Adrenal gland (tissue), 12 donors: ENCODE data around the gene FAM163B. TPM values are rescaled to one million over a fixed set of nuclear protein-coding genes. Genes with fewer than 3 reads are reported as not detected.

Source experiments
- DNase-seq, 7 donors: peaks; one replicate each; pipeline ENCODE4 v3.0.0-alpha.2; 2019 to 2020
- H3K27ac ChIP-seq, 5 donors: fragments of 200-600 bp; sonication (generic) in 4 of 5; 1 replicate in 3 of 5; 2 replicates in 2 of 5; pipeline versions ENCODE4 v1.5.1 to v1.8.0; 2016 to 2020; ENCODE audit warnings: mild to moderate bottlenecking in 1 of 5
- H3K27me3 ChIP-seq: fragments of 200-600 bp; 2 replicates; pipeline ENCODE4 v1.8.0; 2021
- H3K36me3 ChIP-seq, 2 donors: fragments of 200-600 bp; replicated peaks in 1 of 2; 1 replicate in 1 of 2; 2 replicates in 1 of 2; pipeline versions ENCODE4 v1.5.1 to v1.8.0; 2018 to 2022
- H3K4me1 ChIP-seq, 2 donors: fragments of 200-600 bp; replicated peaks in 1 of 2; 1 replicate in 1 of 2; 2 replicates in 1 of 2; pipeline versions ENCODE4 v1.5.1 to v1.8.0; 2018 to 2021
- H3K4me3 ChIP-seq, 4 donors: fragments of 200-600 bp; sonication (generic) in 3 of 4; one replicate each; pipeline ENCODE4 v1.5.1; 2016 to 2018
- H3K9me3 ChIP-seq, 3 donors: fragments of 200-600 bp; sonication (generic) in 1 of 3; replicated peaks in 1 of 3; 1 replicate in 2 of 3; 2 replicates in 1 of 3; pipeline versions ENCODE4 v1.5.1 to v1.8.0; 2016 to 2021
- POLR2A ChIP-seq, 2 donors: fragments of 450-650 bp; IDR thresholded peaks; one replicate each; pipeline ENCODE4 v1.6.1; 2017; ENCODE audit warnings: antibody characterized with exemption in 2 of 2, mild to moderate bottlenecking in 2 of 2, moderate library complexity in 1 of 2
- WGBS, 4 donors: extraction: QIAGEN DNeasy Blood & Tissue Kit in 2 of 4; methylation state at CpG; one replicate each; pipeline versions ENCODE4 v1.1.5 to v1.1.7; 2013 to 2017; 5-methylcytosine and 5-hydroxymethylcytosine counted together
- intact Hi-C, 2 donors: fragments of 100-400 bp; cut with DNase I; formaldehyde crosslinking; loops; one replicate each; pipeline versions ENCODE4 v1.14.1 to v1.15.0; 2022 to 2023
- polyA plus RNA-seq, 3 donors: library from polyadenylated mRNA; stranded (reverse); fragments of 200-250 nt in 2 of 3; fragments of 350-450 nt in 1 of 3; fragmentation: Illumina TruSeq in 1 of 3; extraction: RNeasy Lipid Tissue Mini Kit (QIAGEN cat#74804) in 1 of 3; gene quantifications; one replicate each; pipeline ENCODE4 v1.2.3, GENCODE V29; 2013 to 2014
- total RNA-seq, 9 donors: library from RNA; depleted of rRNA in 4 of 9; stranded (reverse); fragments of >200 nt in 4 of 9; fragments of 120-200 nt in 1 of 9; fragmentation: NEBNext Ultra II Directional in 1 of 9; extraction: Animal tissue kit (Norgen Biotek cat#: 25700) in 1 of 9; gene quantifications; one replicate each; pipeline versions ENCODE4 v1.1.0 to v1.2.4, GENCODE V29; 2013 to 2023
- TF ChIP-seq, protein P1 (sequence below), 6 experiments: fragments of 450-650 bp in 4 of 6; fragments of 200-600 bp in 2 of 6; sonication (generic) in 1 of 6; IDR thresholded peaks; 1 replicate in 5 of 6; 2 replicates in 1 of 6; pipeline versions ENCODE4 v1.5.1 to v1.8.0; 2016 to 2021; ENCODE audit warnings: antibody characterized with exemption in 6 of 6, mild to moderate bottlenecking in 2 of 6, moderate library complexity in 1 of 6
- donor health status: healthy with polysubstance abuse.
- donor health status: Bipolar disorder and iron deficiency.
- donor health status: DM: yes; HTN: yes; CAD: no.
- donor health status: DM: no; HTN: no; CAD: no.
- donor health status: DM: no; HTN: no; CAD: no.
- donor health status: DM: yes; HTN: yes; CAD: no.

The FAM163B gene
- total and polyA plus RNA-seq, 12 donors = 0.72 to 14.3 (median 2.5) TPM

DNA sequence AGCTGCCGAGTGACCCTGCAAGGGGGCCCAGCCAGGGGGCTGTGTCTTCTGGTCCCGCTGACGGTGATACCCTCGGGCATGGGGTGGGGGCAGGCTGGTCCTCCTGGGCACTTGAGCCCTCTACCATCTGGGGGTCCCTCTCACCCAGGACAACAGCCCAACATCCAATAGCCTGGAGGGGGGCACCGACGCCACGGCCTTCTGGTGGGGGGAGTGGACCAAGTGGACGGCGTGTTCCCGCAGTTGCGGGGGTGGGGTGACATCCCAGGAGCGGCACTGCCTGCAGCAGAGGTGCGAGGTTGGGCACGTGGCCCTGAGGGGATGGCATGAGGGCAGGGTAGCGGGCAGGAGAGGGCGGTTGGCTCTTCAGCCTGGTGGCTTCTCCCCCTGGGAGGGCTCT is 71.9 kb downstream of the FAM163B start:
- Histone ChIP-seq H3K4me1 (peaks cover 7 to 37% of the 10 kb centered on the region in 2 donors), H3K27ac (peak overlapping the region in 1 of 5 donors; percentile 85), H3K27me3 (peaks cover 4% of the 10 kb centered on the region), H3K9me3 (no peaks in the 10 kb centered on the region), H3K36me3 (peaks cover 0 to 17% of the 10 kb centered on the region in 2 donors), H3K4me3 (no peak overlapping the region)
- intact Hi-C loops = loop anchor here in 1 of 2 donors (10.0 kb wide), 1 partner anchor 188 kb away; no protein-coding TSS in a partner anchor
- 78 to 95% (median 92%) methylated on average over 4 to 16 of the region's 16 CpGs for WGBS, 4 donors
- TF ChIP-seq, protein P1, sequence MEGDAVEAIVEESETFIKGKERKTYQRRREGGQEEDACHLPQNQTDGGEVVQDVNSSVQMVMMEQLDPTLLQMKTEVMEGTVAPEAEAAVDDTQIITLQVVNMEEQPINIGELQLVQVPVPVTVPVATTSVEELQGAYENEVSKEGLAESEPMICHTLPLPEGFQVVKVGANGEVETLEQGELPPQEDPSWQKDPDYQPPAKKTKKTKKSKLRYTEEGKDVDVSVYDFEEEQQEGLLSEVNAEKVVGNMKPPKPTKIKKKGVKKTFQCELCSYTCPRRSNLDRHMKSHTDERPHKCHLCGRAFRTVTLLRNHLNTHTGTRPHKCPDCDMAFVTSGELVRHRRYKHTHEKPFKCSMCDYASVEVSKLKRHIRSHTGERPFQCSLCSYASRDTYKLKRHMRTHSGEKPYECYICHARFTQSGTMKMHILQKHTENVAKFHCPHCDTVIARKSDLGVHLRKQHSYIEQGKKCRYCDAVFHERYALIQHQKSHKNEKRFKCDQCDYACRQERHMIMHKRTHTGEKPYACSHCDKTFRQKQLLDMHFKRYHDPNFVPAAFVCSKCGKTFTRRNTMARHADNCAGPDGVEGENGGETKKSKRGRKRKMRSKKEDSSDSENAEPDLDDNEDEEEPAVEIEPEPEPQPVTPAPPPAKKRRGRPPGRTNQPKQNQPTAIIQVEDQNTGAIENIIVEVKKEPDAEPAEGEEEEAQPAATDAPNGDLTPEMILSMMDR (IDR thresholded peaks at IDR 0.05) = no peak
- TF ChIP-seq POLR2A (IDR thresholded peaks at IDR 0.05) = no peak
- no peak for DNase-seq

DNA sequence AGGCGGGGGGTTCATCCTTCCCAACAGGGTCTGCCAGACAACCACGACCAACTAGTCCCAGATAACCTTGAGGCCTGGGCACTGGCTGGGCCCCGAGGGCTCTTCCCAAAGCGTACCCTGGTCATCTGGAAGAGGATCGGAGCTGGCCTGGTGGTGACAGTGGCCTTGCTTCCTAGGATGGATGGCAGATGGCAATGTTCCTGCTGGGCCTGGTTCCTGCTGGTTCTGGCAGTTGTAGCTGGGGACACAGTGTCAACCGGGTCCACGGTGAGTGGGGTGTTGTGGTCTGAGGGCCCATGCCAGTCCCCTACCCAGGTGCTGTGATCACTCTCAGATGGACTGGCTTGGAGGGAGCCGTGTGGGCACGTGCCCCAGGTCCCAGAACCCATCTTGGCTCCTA is 72.7 kb downstream of the FAM163B start:
- H3K4me1 ChIP-seq = peaks cover 7 to 37% of the 10 kb centered on the region in 2 donors
- H3K4me3 ChIP-seq = peak overlapping the region in 1 of 4 donors; percentile 45
- no peaks in the 10 kb centered on the region for H3K9me3 ChIP-seq
- intact Hi-C loops = loop anchor here in 1 of 2 donors (10.0 kb wide), 1 partner anchor 188 kb away; no protein-coding TSS in a partner anchor
- H3K27me3 ChIP-seq = peaks cover 4% of the 10 kb centered on the region
- no peak for TF ChIP-seq POLR2A (IDR thresholded peaks at IDR 0.05)
- TF ChIP-seq, protein P1 (IDR thresholded peaks at IDR 0.05) = no peak
- peak overlapping the region in 3 of 5 donors; percentile 17 to 85 (median 31) for H3K27ac ChIP-seq
- peaks cover 0 to 10% of the 10 kb centered on the region in 2 donors for H3K36me3 ChIP-seq
- 64 to 76% (median 70%) methylated on average over 4 to 9 of the region's 9 CpGs for WGBS, 4 donors
- DNase-seq = peak in 3 of 7 donors; percentile 45 to 55 (median 49)

DNA sequence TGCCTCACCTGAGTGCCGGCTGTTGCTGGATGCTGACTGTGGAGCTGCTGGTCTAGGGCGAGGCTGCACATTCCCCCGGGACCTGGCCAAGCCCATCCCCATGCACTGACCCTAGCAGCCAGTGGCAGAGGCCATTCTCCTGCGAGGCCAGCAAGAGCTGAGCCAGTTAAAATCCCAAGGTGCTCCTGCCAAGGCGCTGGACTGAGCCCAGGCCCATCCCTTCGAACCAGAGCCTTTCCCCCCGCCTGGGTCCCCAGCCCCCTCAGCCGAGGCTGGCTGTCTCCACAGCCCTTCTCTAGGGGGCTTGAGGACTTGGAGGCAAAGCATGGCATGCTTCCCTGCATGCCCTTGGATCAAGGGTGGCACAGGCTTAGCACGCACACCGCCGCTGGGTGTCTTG is 73.1 kb downstream of the FAM163B start:
- 59 to 81% (median 80%) methylated on average over 8 to 11 of the region's 11 CpGs for WGBS, 4 donors
- H3K4me3 ChIP-seq = peak overlapping the region in 1 of 4 donors; percentile 45
- TF ChIP-seq, protein P1 (IDR thresholded peaks at IDR 0.05) = no peak
- TF ChIP-seq POLR2A (IDR thresholded peaks at IDR 0.05) = no peak
- no peak for DNase-seq
- peak overlapping the region in 3 of 5 donors; percentile 17 to 85 (median 31) for H3K27ac ChIP-seq
- H3K4me1 ChIP-seq = peaks cover 7 to 37% of the 10 kb centered on the region in 2 donors
- intact Hi-C loops = loop anchor here in 1 of 2 donors (10.0 kb wide), 1 partner anchor 189 kb away; no protein-coding TSS in a partner anchor
- no peaks in the 10 kb centered on the region for H3K9me3 ChIP-seq
- peaks cover 4% of the 10 kb centered on the region for H3K27me3 ChIP-seq
- peaks cover 0 to 5% of the 10 kb centered on the region in 2 donors for H3K36me3 ChIP-seq

DNA sequence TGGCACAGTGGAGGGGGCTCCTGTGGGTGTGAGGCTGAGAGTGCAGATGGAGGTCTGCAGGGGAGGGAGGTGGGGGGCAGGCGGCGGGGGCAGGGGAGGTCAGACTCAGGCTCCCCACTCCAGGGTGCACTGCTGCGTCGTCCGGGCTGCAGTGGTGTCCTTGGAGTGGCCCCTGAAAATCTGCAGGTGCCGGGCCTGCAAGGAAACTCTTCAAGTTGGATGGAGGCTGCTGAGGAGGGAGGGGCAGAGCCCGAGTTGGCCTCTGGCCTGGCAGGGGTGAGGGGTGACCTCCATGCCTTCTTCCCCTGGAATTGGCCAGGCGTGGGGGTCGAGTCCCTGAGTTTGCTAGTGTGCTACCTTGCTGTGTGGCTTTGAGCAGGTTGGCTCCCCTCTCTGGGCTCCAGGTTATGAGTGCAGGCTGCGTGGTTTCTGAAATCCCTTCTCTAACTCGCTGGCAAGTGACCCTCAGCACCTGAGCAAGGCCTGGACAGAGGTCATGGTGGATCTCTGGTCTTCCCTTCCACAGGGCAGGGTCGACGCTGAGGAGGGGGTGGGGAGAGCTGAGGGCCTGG is 73.8 kb downstream of the FAM163B start:
- intact Hi-C loops = loop anchor here in 1 of 2 donors (10.0 kb wide), 1 partner anchor 189 kb away; no protein-coding TSS in a partner anchor
- peaks cover 4% of the 10 kb centered on the region for H3K27me3 ChIP-seq
- peak overlapping the region in 2 of 5 donors; percentile 71 to 85 for H3K27ac ChIP-seq
- DNase-seq = no peak
- WGBS, 4 donors = 36 to 56% (median 49%) methylated on average over 8 to 13 of the region's 13 CpGs
- H3K4me1 ChIP-seq = peaks cover 7 to 37% of the 10 kb centered on the region in 2 donors
- H3K4me3 ChIP-seq = peak overlapping the region in 1 of 4 donors; percentile 45
- H3K36me3 ChIP-seq = no peaks in the 10 kb centered on the region
- no peaks in the 10 kb centered on the region for H3K9me3 ChIP-seq
- TF ChIP-seq, protein P1 (IDR thresholded peaks at IDR 0.05) = no peak
- no peak for TF ChIP-seq POLR2A (IDR thresholded peaks at IDR 0.05)
